NOMO-1 treated with dmso at 0.1 percent for 144 hours (cell line): ENCODE measurements around the gene RAD50.
"Not testable (repeated sequence)": the region's sequence is repeated elsewhere in the genome, so short reads cannot be mapped to it uniquely, and the experiment has no call there.

Source experiments
- DNase-seq: peaks from one replicate; lab custom pipeline; 2025; ENCODE audit not compliant: unreplicated experiment; lab: John Stamatoyannopoulos, UW

RAD50 gene

DNA sequence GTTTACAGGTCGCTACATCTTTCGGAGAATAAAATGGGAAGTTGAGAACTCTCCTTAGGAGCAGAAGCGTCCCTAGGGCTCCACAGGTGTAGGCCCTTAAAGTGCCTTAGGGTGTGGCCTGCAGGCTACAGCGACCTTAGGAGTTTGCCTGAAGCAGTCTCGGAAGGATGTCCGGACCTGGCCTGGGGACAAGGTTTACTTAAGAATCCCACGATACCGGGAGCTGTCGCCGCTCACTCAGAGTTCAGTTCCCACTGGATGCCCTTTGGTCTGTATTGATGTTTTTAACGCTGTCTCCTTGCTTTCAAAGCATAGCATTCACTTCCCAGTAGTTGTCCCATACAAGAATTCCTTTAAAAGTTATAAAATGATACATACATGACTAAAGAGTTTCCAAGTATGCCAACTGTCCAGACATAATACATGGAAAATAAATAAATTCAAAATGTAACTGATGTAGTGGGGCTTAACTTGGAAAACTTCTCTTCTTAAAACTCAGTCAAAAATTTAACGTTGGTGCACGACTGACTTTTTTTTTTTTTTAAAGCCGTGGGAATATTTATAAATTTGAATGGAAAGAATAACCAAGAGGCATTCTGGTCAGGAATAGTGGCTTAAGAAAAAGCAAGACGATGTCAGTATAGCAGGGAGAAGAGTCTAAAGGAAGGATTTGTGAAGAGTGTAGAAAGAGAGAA is 848 bp downstream of the RAD50 start:
- DNase-seq = no peak

DNA sequence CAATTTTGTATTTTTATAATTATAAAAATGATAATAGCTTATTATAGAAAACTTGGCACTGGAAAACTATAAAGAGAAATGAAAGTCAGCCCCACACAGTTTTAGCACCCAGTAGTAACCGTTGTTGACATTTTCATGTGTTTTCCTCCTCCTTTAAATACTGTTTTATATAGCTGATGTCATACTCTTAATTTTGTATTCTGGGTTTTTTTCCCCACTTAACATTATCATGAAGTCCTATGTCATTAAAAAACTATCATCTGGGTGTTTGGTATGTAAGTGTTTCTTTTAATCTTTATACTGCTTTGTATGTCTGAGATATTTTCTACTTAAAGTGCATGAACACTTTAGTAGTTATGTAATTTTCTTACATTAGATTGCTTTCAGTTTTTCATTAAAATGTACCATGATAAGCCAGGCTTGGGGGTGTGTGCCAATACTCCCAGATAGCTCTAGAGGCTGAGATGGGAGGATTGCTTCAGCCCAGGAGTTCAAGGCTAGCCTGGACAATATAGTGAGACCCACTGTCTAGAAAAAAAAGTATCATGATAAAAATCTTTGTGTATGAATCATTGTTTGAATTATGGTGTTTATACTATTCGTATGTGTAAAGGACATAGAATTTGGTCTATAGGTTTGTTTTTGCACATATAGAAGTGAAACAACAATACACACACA is 2.7 kb downstream of the RAD50 start:
- no peak for DNase-seq

DNA sequence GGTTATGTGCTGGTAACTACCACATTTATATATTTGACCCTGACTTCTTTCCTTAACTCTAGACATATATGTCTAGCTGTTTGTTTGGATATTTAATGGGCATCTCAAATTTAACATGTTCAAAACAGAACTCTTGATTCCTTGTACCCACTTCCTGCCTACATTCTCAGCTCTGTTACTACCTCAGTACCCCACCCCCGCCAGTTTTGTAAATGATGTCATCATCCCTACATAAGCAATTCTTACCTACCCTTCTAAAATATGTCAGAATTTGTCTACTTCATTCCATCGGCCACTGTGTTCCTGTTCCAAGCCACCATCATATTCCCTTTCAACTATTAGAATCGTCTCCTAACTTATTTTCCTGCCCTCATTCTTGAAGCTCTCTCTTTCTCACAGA is 4.8 kb downstream of the RAD50 start:
- DNase-seq = no peak

GRCh38 chr5:132564555-132564954 is 7.8 kb downstream of the RAD50 start:
- DNase-seq = not testable (repeated sequence)

- no peak for DNase-seq
Measured at GRCh38 chr5:132566657-132567056, 9.9 kb downstream of the RAD50 start.

- DNase-seq = no peak
Measured at GRCh38 chr5:132576123-132576522, 19.3 kb downstream of the RAD50 start.

DNA sequence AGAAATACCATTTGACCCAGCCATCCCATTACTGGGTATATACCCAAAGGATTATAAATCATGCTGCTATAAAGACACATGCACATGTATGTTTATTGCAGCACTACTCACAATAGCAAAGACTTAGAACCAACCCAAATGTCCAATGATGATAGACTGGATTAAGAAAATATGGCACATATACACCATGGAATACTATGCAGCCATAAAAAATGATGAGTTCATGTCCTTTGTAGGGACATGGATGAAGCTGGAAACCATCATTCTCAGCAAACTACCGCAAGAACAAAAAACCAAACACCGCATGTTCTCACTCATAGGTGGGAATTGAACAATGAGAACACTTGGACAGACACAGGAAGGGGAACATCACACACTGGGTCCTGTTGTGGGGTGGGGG is 27.8 kb downstream of the RAD50 start:
- DNase-seq = not testable (repeated sequence)

DNA sequence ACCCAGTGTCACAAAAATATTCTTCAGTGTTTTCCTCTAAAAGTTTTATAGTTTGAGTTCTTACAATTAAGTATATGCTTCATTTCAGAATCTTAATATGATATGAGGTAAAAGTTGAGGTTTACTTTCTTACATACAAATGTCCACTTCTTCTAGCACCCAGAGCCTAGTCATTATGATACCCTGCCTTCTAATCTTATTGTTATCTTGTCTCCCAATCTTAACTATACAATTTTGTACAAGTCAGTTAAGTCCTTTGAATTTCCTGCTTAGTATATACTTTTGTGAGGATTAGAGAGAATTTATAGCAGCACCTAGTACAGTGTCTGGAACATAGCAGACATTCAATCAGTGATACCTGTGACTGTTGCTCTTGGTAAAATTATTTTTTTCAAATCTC is 29.3 kb downstream of the RAD50 start:
- DNase-seq = no peak

GRCh38 chr5:132589467-132589866 is 32.7 kb downstream of the RAD50 start:
- DNase-seq = no peak

- DNase-seq = no peak
Measured at GRCh38 chr5:132591145-132591544, 34.4 kb downstream of the RAD50 start.

DNA sequence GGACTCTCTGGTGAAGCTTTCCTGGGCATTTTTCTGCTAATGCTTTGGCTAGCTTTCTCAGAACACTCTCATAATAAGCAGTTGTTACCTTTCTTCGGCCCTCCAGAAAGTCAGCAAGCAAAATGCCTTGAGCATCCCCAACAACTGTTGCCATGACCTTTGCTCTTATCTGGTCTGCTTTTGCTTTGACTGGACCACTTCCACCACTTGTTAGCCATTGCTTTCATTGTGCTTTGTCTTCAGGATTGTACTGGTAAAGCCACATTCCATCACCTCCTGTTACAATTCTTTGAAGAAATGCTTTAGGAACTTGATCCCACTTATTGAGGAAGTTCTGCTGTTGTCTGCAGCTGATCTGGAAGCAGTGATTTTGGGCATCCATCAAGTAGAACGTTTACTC is 35.7 kb downstream of the RAD50 start:
- no peak for DNase-seq

DNA sequence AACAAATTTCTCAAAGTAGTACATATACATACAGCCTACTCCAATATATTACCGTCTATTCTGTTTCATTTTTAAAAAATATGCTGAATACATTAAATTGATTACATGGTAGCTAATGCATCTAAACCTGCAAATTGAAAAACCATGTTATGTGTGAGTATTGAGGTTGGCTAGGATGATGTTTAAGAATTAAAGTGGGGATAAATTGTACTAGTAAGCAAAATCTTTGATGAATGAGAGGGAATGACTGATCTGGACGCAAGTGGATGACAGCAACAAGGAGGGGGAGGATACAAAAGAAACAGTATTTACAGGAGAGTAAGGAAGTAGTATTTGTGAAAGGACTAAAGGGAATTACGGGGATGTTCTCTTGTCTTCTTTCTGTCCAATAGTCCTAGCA is 37.4 kb downstream of the RAD50 start:
- no peak for DNase-seq

GRCh38 chr5:132595624-132596023 is 38.8 kb downstream of the RAD50 start:
- DNase-seq = no peak

DNA sequence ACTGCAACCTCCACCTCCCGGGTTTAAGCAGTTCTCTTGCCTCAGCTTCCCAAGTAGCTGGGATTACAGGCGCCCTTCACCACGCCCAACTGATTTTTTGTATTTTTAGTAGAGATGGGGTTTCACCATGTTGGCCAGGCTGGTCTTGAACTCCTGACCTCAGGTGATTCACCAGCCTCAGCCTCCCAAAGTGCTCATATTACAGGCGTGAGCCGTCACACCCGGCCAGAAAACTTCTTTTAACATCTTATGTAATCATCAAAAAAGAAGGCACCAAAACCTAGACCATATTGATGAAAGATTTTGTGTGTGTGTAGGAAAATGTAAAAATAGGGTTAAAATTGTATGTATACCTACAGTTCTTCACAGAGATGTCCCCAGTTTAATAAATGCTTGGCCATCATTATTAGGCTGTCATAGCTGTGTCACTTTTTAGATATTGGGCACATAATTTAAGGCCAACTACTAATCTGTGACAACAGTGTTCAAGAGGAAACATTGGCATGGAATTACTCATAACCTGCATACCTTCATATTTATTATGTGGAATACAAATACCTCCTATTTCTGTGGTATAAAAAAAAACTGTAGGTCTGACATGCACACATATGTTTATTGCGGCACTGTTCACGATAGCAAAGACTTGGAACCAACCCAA is 44.4 kb downstream of the RAD50 start:
- DNase-seq = no peak

DNA sequence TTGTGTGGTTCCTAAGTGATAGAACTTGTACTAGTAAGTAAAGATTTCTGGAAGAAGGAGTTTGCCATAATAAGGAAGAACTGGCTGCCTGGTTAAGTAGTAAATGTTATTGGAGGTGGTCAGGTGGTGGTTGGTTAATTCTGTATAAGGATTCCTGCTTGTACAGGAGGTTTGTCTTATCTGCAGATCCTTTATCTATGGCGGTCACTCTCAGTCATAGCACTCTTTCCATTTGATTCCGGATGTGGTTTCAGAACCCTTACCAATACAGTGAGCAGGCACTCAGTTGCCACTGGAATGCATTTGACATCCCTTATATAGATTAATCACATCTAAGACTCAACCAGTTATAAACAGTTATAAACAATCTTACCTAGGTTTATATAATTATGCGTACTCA is 50.3 kb downstream of the RAD50 start:
- no peak for DNase-seq

DNA sequence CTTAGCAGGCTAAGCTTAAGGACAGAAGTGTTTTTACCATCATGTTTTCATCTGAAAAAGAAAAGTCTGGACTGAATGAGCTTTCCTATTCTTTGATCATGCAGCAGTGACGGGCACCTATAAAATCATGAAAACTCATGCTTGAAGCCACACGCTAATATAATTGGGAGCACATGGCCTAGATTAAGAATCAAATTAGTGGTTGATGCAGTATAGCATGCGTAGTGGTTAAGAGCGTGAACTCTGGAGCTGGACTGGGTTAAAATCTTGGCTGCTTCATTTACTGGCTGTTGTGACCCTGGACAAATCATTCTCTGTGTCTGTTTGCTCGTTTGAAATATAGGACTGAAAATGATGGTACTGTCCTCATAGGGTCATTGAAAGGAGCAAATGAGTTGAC is 51.3 kb downstream of the RAD50 start:
- no peak for DNase-seq

GRCh38 chr5:132611965-132612364 is 55.2 kb downstream of the RAD50 start:
- DNase-seq = no peak

GRCh38 chr5:132612846-132613245 is 56.1 kb downstream of the RAD50 start:
- no peak for DNase-seq

DNA sequence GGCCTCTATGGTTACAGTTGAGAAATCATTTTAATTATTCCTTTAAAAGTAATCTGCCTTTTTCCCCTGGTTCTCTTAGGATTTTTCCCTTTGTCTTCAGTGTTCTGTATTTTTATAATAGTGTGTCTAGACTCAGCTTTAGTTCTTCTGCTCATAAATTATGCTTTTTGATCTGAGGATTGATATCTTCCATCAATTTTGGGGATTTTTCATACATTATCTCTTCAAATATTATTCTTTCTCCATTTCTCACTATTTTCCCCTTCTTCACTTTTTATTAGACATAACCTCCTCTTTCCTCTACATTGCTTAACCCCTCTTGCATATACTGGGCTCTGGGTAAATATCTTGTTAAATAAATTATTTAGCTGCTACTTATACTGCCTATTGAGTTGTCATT is 64.9 kb downstream of the RAD50 start:
- no peak for DNase-seq

- DNase-seq = no peak
Measured at GRCh38 chr5:132622608-132623007, 65.8 kb downstream of the RAD50 start.

DNA sequence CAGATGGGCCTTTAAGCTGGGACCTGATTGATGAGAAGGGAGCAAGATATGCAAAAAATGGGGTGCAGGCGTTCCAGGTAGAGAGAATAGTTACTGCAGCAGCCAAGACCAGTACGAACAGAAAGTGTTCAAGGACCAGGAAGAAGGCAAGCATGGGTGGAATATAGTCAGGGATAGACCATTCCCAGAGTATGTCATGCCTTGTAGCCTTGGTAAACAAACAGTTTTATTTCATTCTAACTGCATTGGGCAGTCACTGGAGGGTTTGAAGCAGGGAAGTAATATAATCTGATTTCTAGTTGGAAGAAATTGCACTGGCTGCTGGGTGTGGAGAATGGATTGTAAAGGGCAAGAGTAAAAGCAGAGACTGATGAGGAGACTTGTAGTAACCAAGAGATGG is 70.7 kb downstream of the RAD50 start:
- no peak for DNase-seq

- no peak for DNase-seq
Measured at GRCh38 chr5:132628814-132629213, 72.0 kb downstream of the RAD50 start.
